SK-N-SH treated with all-trans-retinoic acid at 6 μM for 48 hours (cell line): ENCODE data around the gene KHDRBS1.

Experiments used
- BACH2 ChIP-seq: fragments of 250-450 bp; sonication (Bioruptor Pico); IDR thresholded peaks from 2 replicates; pipeline ENCODE4 v1.9.0; 2021; ENCODE audit warnings: mild to moderate bottlenecking, borderline replicate concordance
- OSR1 ChIP-seq: fragments of 250-450 bp; sonication (Bioruptor Pico); IDR thresholded peaks from 2 replicates; pipeline ENCODE4 v1.8.0; 2022; ENCODE audit warnings: moderate library complexity, mild to moderate bottlenecking, inconsistent platforms
- PPARA ChIP-seq: fragments of 250-450 bp; sonication (Bioruptor Pico); IDR thresholded peaks from 2 replicates; pipeline ENCODE4 v1.5.0; 2020; ENCODE audit warnings: mild to moderate bottlenecking, borderline replicate concordance

- no peak; the same call in 1 of the 2 replicates for TF ChIP-seq BACH2 (CRISPR knock-in tag)
- no peak for TF ChIP-seq PPARA (CRISPR knock-in tag)
- TF ChIP-seq OSR1 = no peak
These were observed at the start of gene KHDRBS1 for GRCh38 chr1:32013386-32014198.
